HG03439 (cell line): Measurements from ENCODE around the gene ZSCAN22.
"Not testable (repeated sequence)": the region's sequence is repeated elsewhere in the genome, so short reads cannot be mapped to it uniquely, and the experiment has no call there.

ENCODE experiments used
- ATAC-seq: cut with Tn5 transposase; IDR thresholded peaks from one replicate; pipeline ENCODE4 v1.9.1; 2021; ENCODE audit warnings: mild to moderate bottlenecking, moderate library complexity; ENCODE audit not compliant: unreplicated experiment

ZSCAN22 gene

DNA sequence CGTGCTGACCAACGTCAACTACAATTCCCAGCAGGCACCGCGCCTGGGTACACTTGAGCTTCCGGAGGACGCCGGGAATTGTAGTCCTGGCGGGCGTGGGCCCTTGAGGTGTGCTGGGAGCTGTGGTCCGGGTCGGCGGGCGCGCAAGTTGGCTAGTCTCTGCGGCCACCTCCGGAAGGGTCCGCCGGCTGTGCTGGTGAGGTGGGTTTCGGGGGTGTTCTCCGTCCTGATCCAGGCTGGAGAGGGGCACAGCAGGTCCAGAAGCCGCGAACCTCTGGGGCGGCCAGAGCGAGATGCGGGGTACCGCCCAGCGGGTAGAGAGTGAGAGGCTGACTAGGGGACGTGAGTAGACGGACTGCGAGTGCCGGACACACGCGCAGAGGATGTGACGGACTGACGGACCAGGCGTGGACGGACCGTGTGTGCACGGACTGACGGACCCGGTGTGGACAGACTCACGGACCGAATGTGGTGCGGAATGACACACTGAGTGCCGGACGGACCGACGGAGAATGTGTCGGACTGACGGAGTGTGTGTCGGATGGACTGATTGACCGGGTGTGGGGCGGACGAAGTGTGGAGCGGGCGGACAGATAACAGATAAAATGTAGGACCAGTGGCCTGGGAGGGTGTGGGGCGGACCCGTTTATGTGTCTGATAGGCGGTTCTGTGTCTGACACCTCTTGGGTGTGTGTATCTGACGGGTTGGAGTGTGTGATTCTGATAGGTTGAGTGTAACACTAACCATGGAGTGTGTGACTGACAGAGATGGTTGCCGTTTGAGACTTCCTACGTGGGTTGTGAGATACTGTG lies at the start of gene ZSCAN22:
Gene ZSCAN22, plus strand, starts transcription at position 81 of the 813 bp plus-strand sequence. CDS start 7,809 bp downstream, outside the sequence.
- ATAC-seq = peak; percentile 82

DNA sequence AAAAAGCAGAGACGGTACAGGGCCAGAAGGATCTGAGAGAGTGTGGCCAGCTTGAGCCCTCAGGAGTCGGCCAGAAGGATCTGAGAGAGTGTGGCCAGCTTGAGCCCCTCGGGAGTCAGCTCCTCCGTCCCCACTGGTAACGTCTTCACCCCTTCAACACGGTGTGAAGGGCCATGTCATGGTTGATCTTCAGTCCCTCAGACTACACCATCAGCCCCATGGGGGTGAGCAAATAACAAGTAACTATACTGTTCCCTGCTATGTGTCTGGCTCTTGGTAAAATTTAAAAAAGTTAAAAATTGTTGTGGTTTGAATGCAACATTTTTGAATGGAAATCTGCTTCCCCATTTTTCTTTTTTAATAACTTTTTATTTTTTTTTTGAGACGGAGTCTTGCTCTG lies 49.6 kb upstream of the ZSCAN22 start:
- no peak for ATAC-seq

DNA sequence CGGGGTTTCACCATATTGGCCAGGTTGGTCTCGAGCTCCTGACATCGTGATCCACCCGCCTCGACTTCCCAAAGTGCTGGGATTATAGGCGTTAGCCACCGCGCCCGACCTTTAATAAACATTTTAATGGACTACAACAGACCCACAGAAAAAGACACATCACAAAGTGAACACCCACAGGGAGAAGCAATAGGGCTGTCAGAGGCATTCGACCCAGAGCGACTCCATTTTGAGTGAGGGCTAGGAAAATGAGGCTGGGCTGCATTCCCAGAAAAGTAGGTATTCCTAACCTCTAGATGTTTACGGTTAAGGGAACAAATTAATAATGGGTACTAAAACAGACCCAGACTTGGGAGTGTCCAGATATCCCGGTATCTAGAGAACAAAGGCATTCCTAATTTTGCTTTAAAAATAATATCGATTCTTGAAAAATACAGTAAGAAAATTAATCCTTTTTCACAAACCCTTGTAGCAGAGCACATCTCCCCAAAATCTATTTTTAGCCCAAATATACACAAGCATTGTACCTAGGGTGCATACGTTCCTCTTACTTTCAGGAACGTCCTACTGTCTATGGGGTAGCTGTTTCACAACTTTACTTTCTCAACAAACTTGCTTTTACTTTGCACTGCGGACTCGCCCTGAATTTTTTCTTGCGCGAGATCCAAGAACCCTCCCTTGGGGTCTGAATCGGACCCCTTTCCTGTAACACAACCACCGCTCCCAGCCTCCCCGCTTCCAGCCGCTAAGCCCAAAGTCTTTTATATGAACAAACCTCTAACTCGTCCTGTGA lies 48.9 kb upstream of the ZSCAN22 start:
- no peak for ATAC-seq

DNA sequence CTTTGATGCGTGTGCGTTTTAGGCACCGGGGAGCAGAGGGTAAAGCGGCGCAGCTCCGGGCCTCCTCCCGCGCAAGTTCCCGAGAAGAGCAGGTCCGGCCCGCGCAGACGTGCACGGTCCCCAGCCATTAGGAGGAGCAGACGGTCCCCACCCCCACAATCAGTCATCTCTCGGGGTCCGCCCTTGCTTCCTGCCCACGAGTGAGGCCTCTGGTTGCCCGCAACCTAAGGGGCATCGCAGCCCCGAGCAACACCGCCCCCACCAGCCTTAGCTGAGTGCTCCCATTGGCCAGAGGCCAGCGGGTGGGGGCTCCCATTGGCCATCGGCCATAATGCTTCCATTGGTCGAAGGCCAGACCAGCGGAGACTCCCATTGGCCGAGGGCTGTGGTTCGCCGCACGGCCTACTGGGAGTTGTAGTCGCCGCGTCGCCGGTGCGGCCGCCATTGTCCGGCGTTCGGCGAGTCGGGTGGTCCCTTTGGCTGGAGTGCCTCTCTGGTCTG lies 48.2 kb upstream of the ZSCAN22 start, which contains the start of gene ZNF8:
Gene ZNF8, plus strand, starts transcription at position 415 of the 501 bp plus-strand sequence. CDS start 127 bp downstream, outside the sequence.
- peak; percentile 95 for ATAC-seq

DNA sequence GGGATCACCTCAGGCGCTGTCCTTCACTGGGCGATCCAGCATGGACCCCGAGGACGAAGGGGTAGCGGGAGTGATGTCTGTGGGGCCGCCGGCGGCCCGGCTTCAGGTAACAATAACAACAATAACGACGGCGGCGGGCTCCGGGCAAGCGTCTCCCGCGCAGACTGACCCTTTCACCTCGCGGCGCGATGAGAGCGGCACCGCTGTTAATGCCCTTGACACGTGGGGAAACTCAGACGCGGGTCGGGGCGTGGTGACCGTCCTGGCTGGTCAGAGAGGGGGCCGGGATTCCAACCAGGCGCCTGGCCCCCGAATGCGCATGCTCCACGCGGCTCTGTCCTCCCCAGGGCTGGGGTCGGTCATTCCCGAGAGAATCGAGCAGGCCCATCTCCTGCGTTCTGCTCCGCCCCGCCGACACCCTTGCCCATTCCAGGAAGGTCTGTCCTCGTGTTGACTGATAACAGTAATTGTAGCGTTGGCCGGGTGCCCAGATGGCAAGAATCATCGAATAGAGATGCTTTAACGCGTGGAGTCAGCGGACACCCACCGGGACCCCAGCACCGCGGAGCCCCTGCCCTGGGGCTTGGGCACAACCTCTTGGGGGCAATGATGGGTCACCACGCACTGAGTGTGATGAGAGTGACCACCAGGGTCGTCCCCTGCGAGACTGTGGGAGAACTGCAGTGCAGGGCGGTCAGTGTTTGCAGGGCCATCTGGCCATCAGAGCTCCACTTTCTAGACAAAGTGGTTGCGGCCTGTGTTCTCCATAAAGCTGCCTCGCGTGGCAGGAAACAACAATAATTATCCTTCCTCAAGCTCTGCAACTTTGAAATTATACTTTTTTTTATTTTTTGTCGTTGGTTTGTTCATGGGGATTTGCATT lies 47.5 kb upstream of the ZSCAN22 start:
- ATAC-seq = peak; percentile 29

DNA sequence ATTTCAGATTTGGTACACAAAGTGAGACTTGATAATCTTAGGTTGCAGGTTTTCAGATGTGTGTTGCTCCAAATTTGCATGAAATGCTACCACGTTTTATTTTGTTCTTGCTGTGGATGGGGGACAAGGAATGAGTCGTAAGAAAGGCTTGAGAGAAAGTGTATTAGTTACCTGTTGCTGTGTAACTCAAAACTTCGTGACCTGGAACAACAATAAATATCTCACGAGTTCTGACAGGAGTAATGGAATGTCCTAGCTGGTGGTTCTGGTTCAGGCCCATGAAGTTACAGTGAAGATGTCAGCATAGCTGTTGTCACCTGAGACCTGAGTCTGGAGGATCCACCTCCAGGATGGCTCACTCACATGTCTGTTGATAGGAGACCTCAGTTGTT lies 46.9 kb upstream of the ZSCAN22 start:
- no peak for ATAC-seq

DNA sequence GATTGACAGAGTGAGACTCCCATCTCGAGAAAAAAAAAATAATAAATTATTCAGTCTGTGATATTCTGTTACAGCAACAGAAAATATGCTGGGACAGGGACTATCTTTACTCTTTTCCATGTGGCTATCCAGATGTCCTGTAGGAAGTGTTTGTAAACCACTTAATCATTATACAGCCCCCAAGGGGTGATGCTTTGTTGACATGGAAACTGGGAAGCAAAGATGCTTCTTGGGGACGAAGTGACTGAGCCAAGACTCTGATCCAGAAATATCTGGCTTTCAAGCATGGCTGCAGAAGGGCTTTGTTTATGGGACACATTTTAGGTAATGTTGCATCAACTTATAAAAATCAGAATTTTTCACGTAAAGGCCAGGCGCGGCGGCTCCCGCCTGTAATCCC lies 42.6 kb upstream of the ZSCAN22 start:
- no peak for ATAC-seq

DNA sequence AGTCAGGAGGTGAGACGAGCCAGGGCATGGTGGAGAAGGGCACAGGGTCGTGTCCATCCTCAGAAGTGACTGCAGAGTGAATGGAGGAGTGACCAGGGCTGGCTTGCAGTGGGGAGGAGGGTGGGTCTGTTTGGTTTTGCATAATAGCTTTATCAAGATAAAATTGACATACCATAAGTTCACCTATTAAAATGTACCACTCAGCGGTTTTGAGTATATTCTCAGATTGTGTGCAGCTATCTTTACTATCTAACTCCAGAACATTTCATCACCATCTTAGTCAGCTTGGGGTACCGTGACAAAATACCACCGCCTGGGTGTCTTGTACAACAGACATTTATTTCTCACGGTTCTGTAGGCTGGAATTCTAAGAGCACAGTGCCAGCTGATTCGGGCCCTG lies 34.9 kb upstream of the ZSCAN22 start:
- no peak for ATAC-seq

DNA sequence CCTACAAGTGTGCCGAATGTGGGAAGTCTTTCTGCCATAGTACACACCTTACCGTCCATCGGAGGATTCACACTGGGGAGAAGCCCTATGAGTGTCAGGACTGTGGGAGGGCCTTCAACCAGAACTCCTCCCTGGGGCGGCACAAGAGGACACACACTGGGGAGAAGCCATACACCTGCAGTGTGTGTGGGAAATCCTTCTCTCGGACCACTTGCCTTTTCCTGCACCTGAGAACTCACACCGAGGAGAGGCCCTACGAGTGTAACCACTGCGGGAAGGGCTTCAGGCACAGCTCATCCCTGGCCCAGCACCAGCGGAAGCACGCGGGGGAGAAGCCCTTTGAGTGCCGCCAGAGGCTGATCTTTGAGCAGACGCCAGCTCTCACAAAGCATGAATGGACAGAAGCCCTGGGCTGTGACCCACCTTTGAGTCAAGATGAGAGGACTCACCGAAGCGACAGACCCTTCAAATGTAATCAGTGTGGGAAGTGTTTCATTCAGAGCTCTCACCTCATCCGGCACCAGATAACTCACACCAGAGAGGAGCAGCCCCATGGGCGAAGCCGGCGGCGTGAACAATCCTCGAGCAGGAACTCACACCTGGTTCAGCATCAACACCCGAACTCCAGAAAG lies 31.9 kb upstream of the ZSCAN22 start:
- ATAC-seq = no peak

DNA sequence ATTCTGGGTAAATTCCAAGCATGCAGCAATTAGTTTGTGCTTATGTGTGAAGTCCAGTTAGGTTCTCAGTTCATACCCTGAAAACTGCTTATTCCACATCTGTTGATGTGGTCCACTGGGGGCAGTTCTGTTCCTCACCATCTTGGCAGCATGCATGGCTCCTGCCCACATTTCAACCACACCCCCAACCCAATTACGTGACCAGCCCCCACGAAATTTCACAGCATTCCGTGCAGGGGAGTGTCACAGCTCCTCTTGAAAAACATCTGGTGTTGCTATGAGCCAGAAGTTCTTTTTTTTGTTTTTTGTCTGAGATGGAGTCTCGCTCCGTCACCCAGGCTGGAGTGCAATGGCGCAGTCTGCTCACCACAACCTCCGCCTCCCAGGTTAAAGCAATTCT lies 30.7 kb upstream of the ZSCAN22 start:
- no peak for ATAC-seq

DNA sequence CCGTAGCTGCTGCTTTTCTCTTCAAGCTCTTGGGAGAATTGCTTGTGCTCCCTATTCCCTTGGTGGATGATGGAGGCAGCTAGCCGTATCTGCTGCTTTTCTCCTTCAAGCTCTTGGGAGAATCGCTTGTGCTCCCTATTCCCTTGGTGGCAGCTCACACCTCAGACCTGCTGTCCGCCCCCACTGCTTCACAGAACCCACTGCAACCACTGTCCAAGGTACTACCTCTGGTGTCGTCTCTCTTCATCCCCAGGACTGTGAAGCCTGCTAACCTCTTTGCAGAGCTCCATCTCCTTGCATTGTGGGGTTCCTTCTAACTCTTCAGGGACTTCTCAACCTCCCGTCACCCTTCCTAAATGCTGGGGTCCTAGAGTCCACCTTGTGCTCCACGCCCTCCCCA lies 26.2 kb upstream of the ZSCAN22 start:
- no peak for ATAC-seq

DNA sequence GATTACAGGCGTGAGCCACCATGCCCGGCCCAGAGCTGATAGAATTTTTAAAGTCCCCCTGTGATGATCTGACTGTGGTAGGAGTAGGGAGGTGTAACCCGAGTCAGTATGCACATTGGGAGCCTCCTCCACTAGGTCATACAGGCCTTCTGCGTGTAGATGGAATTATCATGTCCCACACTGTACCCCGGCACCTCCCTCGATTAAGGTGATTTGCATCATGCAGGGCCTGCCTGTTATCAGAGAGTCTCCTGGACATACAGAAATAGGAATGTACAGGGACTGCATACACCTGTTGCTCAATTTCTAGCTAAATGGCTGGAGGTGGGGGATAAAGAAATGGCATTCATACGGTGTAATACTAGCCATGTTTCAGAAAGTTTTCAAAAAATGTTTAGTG lies 22.5 kb upstream of the ZSCAN22 start:
- no peak for ATAC-seq

DNA sequence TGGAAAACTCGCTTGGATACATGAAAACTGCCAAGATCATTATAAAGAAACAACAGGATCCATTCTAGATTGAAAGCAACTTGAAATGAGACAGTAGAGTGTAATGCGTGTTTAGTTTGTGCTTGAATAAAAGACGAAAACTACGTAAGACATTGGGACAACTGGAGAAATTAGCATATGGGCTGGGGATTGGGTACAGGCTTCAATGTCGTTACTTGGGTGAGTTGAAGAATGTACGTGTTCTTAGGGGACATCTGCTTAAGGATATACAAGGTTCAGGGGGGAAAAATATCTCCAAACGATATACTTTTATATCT lies 22.1 kb upstream of the ZSCAN22 start:
- no peak for ATAC-seq

DNA sequence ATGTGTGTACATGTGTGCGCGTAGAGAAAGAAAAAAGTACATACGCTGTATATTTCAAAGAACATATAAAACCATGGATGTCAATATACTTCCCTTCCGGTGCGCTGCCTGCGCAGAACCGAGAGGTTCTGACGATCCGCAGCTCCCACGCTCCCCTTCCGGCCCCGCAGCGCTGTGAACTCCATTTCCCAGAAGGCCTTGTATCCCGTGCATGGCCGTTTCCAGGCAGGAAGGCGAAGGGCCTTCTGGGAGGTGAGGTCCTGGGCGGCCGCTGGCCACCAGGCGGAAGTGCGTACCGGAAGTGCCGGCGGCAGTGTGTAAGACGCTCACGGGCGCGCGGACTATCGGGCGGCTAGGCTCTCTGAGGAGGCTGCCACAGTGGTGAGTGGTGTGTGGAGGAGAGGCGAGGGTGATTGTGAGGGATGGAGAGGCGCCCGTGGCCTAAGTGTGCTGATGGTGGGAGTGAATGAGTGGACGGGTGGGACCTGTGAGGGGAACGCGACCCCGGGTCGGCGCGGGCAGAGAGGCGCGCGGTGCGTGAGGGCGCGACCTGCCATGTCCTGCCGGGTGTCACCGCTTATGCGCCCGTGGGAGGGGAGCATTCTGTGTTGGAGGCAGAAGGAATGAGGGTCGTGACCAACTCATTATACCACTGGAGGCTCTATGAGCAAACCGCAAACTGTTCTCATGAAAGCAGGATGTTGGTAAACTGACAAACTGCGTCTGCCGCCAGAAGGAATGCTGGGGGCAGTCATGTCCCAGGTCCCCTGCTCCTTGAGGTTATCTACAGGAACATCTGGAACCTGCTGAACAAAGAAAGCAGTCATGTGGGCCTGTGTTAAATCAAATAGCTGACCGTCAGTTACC lies 21.5 kb upstream of the ZSCAN22 start, which contains the start of gene ERVK3-1:
Gene ERVK3-1, plus strand, starts transcription at position 313 of the 867 bp plus-strand sequence. CDS start 6,792 bp downstream, outside the sequence.
- peak; percentile 97 for ATAC-seq

DNA sequence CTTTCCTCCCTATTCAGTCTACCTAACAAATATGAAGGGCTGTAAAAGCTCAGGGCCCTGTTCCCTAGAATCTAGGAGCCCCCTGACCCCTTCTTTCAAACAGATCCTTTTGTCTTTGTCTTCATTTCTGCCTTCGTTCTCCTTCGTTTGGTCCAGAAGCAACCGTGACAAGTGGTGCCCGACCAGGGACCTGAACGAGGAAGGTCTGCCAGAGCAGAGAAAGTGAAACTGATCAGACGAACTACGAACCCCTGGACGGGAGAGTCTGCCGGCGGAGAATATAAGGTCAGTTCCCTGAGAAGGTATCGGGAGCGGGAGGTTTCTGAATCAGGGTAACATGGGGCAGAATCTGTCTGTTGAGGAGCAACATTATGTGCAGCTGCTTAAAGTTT lies 20.9 kb upstream of the ZSCAN22 start:
- no peak for ATAC-seq

DNA sequence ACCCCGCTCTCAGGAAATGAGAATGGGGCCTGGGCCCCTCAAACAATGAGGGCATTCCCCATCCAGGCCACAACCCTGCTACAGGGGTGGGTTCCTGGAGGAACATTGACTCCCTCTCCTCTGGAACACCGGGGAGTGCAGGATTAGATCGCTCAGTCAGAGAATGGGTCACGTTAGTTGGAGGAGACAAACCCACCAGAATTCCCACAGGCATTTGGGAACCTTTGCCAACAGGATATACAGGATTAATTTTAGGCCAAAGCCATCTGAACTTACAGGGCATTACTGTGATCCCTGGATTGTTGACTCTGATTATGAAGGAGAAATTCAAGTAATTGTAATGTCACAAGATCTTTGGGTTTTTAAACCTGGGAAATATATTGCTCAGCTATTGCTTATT lies 19.1 kb upstream of the ZSCAN22 start:
- ATAC-seq = no peak

DNA sequence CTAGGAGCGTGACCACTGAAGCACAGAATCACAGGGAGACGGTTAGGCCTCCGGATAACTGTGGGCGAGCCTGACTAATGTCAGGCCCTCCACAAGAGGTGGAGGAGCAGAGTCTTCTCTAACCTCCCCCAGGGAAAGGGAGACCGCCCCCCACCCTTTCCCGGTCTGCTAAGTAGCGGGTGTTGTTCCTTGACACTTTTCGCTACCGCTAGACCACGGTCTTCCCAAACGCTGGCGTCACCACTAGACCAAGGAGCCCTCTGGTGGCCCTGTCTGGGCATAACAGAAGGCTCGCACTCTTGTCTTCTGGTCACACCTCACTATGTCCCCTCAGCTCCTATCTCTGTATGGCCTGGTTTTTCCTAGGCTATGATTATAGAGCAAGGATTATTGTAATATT lies 16.1 kb upstream of the ZSCAN22 start:
- ATAC-seq = not testable (repeated sequence)

DNA sequence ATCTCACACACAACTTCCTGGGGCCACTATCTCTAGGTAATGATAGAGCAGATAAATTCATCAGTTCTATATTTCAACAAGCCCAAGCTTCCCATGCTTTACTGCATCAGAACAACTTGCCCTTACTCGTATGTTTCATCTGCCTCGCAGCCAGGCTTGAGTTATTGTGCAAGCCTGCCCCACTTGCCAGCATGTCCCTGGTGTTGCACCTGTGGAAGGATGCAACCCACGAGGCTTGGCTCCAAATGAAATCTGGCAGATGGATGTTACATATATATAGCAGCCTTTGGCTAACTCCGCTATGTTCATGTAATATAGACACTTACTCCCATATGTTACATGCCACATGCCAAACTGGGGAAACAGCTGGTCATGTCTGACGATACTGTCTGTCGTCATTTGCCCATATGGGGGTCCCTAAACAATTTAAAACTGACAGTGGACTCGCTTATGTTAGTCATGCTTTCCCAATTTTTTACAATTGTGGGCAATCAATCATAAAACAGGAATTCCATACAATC lies 15.4 kb upstream of the ZSCAN22 start:
- ATAC-seq = no peak

DNA sequence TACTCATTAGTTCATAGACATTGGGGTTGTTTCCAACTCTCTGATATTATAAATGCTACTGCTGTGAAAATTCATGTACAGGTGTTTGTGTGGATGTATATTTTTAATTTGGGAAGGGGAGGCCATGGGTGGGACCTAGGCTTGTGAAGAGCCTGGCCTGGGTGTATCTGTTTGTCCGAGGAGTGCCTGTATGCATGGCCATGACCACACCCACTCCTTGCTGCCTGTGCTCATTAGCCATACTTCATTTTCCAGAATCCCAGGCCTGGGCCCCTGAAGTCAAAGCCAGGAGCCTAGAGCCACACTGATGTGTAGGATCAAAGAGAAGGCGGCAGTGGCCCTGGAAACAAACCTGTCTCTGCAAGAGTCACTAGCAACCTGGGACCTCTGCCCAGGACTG lies 11.2 kb upstream of the ZSCAN22 start:
- ATAC-seq = no peak
